Tibial nerve (tissue), 3 donors: ENCODE data around the gene SNPH.

Experiments used
- CTCF ChIP-seq, 5 experiments: fragments of 200-600 bp in 3 of 5; fragments of 450-650 bp in 2 of 5; sonication (generic) in 3 of 5; IDR thresholded peaks; one replicate each; pipeline ENCODE4 v1.5.1; 2016 to 2019; ENCODE audit warnings: antibody characterized with exemption in 5 of 5, mild to moderate bottlenecking in 3 of 5, moderate library complexity in 2 of 5
- POLR2A ChIP-seq, 2 donors: fragments of 450-650 bp; IDR thresholded peaks; one replicate each; pipeline ENCODE4 v1.6.1; 2017; ENCODE audit warnings: antibody characterized with exemption in 2 of 2, mild to moderate bottlenecking in 2 of 2, moderate library complexity in 2 of 2

DNA sequence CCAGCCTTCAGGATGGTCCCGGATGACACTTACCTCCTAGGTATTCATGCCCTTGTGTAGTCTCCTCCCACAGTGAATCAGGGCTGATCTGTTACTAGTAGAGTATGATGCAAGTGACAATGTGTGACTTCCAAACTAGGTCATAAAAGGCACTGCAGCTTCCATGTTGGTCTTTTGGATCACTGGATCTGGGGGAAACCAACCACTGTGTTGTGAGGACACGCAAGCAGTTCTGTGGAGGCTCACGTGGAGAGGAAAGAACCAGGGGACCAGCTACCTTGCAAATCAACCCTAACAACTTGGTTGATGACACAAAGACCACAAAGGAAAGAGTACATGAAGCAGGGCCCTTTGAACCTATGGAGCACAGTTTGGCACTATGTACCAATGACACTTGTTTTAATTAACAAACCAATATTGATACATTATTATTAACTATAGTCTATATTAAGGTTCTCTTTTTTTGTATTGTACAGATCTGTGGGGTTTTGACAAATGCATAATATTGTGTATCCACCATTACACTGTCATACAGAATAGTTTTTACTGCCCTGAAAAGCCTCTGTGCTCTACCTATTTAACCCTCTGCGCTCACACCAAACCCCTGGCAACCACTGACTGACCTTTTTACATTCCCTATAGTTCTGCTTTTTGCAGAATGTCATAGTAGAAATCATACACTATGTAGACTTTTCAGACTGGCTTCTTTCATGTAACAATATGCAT, 79.1 kb downstream of the SNPH start:
- TF ChIP-seq CTCF (IDR thresholded peaks at IDR 0.05) (no peak), POLR2A (IDR thresholded peaks at IDR 0.05) (no peak)
